T-helper 1 cell treated with Interleukin-12 subunit alpha and Interleukin-12 subunit beta and Interleukin-4 antibody, amounts not matched to agents 30 μg/mL and 1 μg/mL, for 36 hours (primary cell): ENCODE data around the gene MYO18B.
A peak's percentile ranks its signal among the peaks of the same experiment; 100 is the strongest.

ENCODE experiments used
- H3K27ac Mint-ChIP-seq: one replicate; pipeline ENCODE4 v1.8.0; 2021; ENCODE audit warnings: mild to moderate bottlenecking, mixed read lengths
- H3K27me3 Mint-ChIP-seq: one replicate; pipeline ENCODE4 v1.8.0; 2021; ENCODE audit warnings: low read depth, mixed read lengths
- H3K36me3 Mint-ChIP-seq: one replicate; pipeline ENCODE4 v1.8.0; 2021; ENCODE audit warnings: low read depth, mixed read lengths
- H3K4me1 Mint-ChIP-seq: one replicate; pipeline ENCODE4 v1.8.0; 2021; ENCODE audit warnings: low read depth, mixed read lengths
- H3K4me3 Mint-ChIP-seq: one replicate; pipeline ENCODE4 v1.8.0; 2021; ENCODE audit warnings: mild to moderate bottlenecking, moderate library complexity, mixed read lengths
- H3K9me3 Mint-ChIP-seq: one replicate; pipeline ENCODE4 v1.8.0; 2021; ENCODE audit warnings: mixed read lengths

The MYO18B gene

GRCh38 chr22:25938151-25938550 is 196.2 kb downstream of the MYO18B start:
- H3K36me3 Mint-ChIP-seq, result peaks cover 2% of the 10 kb centered on the region
- no peak overlapping the region for H3K27ac Mint-ChIP-seq
- no peaks in the 10 kb centered on the region for H3K4me1 Mint-ChIP-seq
- peaks cover 6% of the 10 kb centered on the region for H3K9me3 Mint-ChIP-seq
- no peak overlapping the region for H3K4me3 Mint-ChIP-seq
- peaks cover 23% of the 10 kb centered on the region for H3K27me3 Mint-ChIP-seq

GRCh38 chr22:25939384-25939783 is 197.4 kb downstream of the MYO18B start:
- Mint-ChIP-seq H3K36me3 (peaks cover 2% of the 10 kb centered on the region), H3K27me3 (peaks cover 20% of the 10 kb centered on the region), H3K27ac (no peak overlapping the region), H3K4me1 (no peaks in the 10 kb centered on the region), H3K4me3 (no peak overlapping the region), H3K9me3 (no peaks in the 10 kb centered on the region)

- Mint-ChIP-seq H3K4me3 (no peak overlapping the region), H3K9me3 (no peaks in the 10 kb centered on the region), H3K36me3 (peaks cover 2% of the 10 kb centered on the region), H3K27ac (no peak overlapping the region), H3K27me3 (peaks cover 15% of the 10 kb centered on the region), H3K4me1 (no peaks in the 10 kb centered on the region)
Measured at GRCh38 chr22:25940479-25940878, 198.5 kb downstream of the MYO18B start.

- Mint-ChIP-seq H3K27me3 (peaks cover 15% of the 10 kb centered on the region), H3K27ac (no peak overlapping the region), H3K9me3 (no peaks in the 10 kb centered on the region), H3K36me3 (no peaks in the 10 kb centered on the region), H3K4me3 (no peak overlapping the region), H3K4me1 (no peaks in the 10 kb centered on the region)
Measured at GRCh38 chr22:25941365-25941960, 199.5 kb downstream of the MYO18B start.

- H3K4me1 Mint-ChIP-seq, result no peaks in the 10 kb centered on the region
- H3K9me3 Mint-ChIP-seq, result no peaks in the 10 kb centered on the region
- no peak overlapping the region for H3K4me3 Mint-ChIP-seq
- no peaks in the 10 kb centered on the region for H3K36me3 Mint-ChIP-seq
- no peak overlapping the region for H3K27ac Mint-ChIP-seq
- H3K27me3 Mint-ChIP-seq, result peaks cover 15% of the 10 kb centered on the region
Measured at GRCh38 chr22:25942115-25942855, 200.3 kb downstream of the MYO18B start.

- peaks cover 15% of the 10 kb centered on the region for H3K27me3 Mint-ChIP-seq
- no peak overlapping the region for H3K27ac Mint-ChIP-seq
- H3K9me3 Mint-ChIP-seq, result no peaks in the 10 kb centered on the region
- H3K36me3 Mint-ChIP-seq, result no peaks in the 10 kb centered on the region
- H3K4me3 Mint-ChIP-seq, result no peak overlapping the region
- H3K4me1 Mint-ChIP-seq, result no peaks in the 10 kb centered on the region
Measured at GRCh38 chr22:25942856-25943411, 200.9 kb downstream of the MYO18B start.

- no peaks in the 10 kb centered on the region for H3K9me3 Mint-ChIP-seq
- no peak overlapping the region for H3K4me3 Mint-ChIP-seq
- H3K4me1 Mint-ChIP-seq, result no peaks in the 10 kb centered on the region
- H3K36me3 Mint-ChIP-seq, result peaks cover 1% of the 10 kb centered on the region
- no peaks in the 10 kb centered on the region for H3K27me3 Mint-ChIP-seq
- H3K27ac Mint-ChIP-seq, result no peak overlapping the region
Measured at GRCh38 chr22:25950111-25950510, 208.1 kb downstream of the MYO18B start.

GRCh38 chr22:25953276-25953675 is 211.3 kb downstream of the MYO18B start:
- H3K27me3 Mint-ChIP-seq, result no peaks in the 10 kb centered on the region
- H3K9me3 Mint-ChIP-seq, result no peaks in the 10 kb centered on the region
- no peak overlapping the region for H3K4me3 Mint-ChIP-seq
- H3K27ac Mint-ChIP-seq, result no peak overlapping the region
- H3K36me3 Mint-ChIP-seq, result peaks cover under 1% of the 10 kb centered on the region
- H3K4me1 Mint-ChIP-seq, result no peaks in the 10 kb centered on the region

GRCh38 chr22:25953919-25954318 is 211.9 kb downstream of the MYO18B start:
- no peaks in the 10 kb centered on the region for H3K4me1 Mint-ChIP-seq
- no peak overlapping the region for H3K4me3 Mint-ChIP-seq
- no peaks in the 10 kb centered on the region for H3K36me3 Mint-ChIP-seq
- no peaks in the 10 kb centered on the region for H3K27me3 Mint-ChIP-seq
- no peaks in the 10 kb centered on the region for H3K9me3 Mint-ChIP-seq
- H3K27ac Mint-ChIP-seq, result no peak overlapping the region

GRCh38 chr22:25955323-25955722 is 213.3 kb downstream of the MYO18B start:
- Mint-ChIP-seq H3K4me3 (no peak overlapping the region), H3K36me3 (no peaks in the 10 kb centered on the region), H3K27ac (no peak overlapping the region), H3K27me3 (no peaks in the 10 kb centered on the region), H3K9me3 (no peaks in the 10 kb centered on the region), H3K4me1 (no peaks in the 10 kb centered on the region)

GRCh38 chr22:25956801-25957200 is 214.8 kb downstream of the MYO18B start:
- Mint-ChIP-seq H3K9me3 (no peaks in the 10 kb centered on the region), H3K4me1 (peaks cover under 1% of the 10 kb centered on the region), H3K27me3 (no peaks in the 10 kb centered on the region), H3K27ac (no peak overlapping the region), H3K4me3 (no peak overlapping the region), H3K36me3 (no peaks in the 10 kb centered on the region)

- H3K4me1 Mint-ChIP-seq, result peaks cover 3% of the 10 kb centered on the region
Measured at GRCh38 chr22:25959818-25960774, 218.1 kb downstream of the MYO18B start.

GRCh38 chr22:25961699-25962098 is 219.7 kb downstream of the MYO18B start:
- Mint-ChIP-seq H3K9me3 (peaks cover 12% of the 10 kb centered on the region), H3K36me3 (peaks cover 2% of the 10 kb centered on the region), H3K27ac (peak overlapping the region; percentile 43), H3K4me3 (no peak overlapping the region), H3K27me3 (no peaks in the 10 kb centered on the region), H3K4me1 (peaks cover 14% of the 10 kb centered on the region)

More at GRCh38 chr22:25959818-25960774, 218.1 kb downstream of the MYO18B start:
- H3K27me3 Mint-ChIP-seq, result no peaks in the 10 kb centered on the region
- no peak overlapping the region for H3K4me3 Mint-ChIP-seq
- H3K9me3 Mint-ChIP-seq, result peaks cover 12% of the 10 kb centered on the region
- H3K36me3 Mint-ChIP-seq, result no peaks in the 10 kb centered on the region
- H3K27ac Mint-ChIP-seq, result no peak overlapping the region

- H3K36me3 Mint-ChIP-seq, result peaks cover 2% of the 10 kb centered on the region
- H3K4me1 Mint-ChIP-seq, result peaks cover 18% of the 10 kb centered on the region
- peaks cover 12% of the 10 kb centered on the region for H3K9me3 Mint-ChIP-seq
- no peaks in the 10 kb centered on the region for H3K27me3 Mint-ChIP-seq
- H3K4me3 Mint-ChIP-seq, result no peak overlapping the region
- H3K27ac Mint-ChIP-seq, result no peak overlapping the region
Measured at GRCh38 chr22:25962711-25963110, 220.7 kb downstream of the MYO18B start.
